AG10803 (cell line): ENCODE results near the gene ACER2.
"Not testable (repeated sequence)": the region's sequence is repeated elsewhere in the genome, so short reads cannot be mapped to it uniquely, and the experiment has no call there.

Source experiments
- DNase-seq: peaks from one replicate; pipeline ENCODE4 v3.0.0; 2010; ENCODE audit warnings: low read depth
- H3K4me3 ChIP-seq: 2 replicates; pipeline ENCODE4 v1.5.1; 2011; ENCODE audit warnings: mild to moderate bottlenecking, low read length, control low read depth
- CTCF ChIP-seq: conservative IDR thresholded peaks from 2 replicates; pipeline ENCODE4 v1.5.1; 2011; ENCODE audit warnings: mild to moderate bottlenecking, low read length, control low read depth, inconsistent platforms

The ACER2 gene

GRCh38 chr9:19378164-19378563 lies 30.6 kb upstream of the ACER2 start:
- no peak for TF ChIP-seq CTCF
- peak overlapping the region; percentile 94 for H3K4me3 ChIP-seq
- peak; percentile 8 for DNase-seq

DNA sequence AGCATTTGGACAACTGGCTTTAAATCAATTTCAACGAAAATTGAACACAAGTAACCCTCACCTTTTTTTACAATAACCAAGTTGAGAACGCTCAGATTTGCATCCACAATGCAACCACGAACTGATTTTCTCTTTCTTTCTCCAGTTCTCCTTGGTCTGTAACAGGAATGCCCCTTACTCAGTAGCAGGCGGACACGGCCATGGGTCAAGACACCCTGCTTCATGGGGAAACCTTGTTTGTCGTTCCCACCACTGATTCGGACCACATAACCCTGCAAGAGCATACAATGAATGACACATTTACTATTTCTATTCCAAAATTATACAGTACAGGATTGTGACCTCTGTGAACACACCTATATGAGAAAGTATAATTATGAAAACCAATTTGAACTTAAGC lies 30.2 kb upstream of the ACER2 start:
- DNase-seq: no peak
- no peak for TF ChIP-seq CTCF

DNA sequence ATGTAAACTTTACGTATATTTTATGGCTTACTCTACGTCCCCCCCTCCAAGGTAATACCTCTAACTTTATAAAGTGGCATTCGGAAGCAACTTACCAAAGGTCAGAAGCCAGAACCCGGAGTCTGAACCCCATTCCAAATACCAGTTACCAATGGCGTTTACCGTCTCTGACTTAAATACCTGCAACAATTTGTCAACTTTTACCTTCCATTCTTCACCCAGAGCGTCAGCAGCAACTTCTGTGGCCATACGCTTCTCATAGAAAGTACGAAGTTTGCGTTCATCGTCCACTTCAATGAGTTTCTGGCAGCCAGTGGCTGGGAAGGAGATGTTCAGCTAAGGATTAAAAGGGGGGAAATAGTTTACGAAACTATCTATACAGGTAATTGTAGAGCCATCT lies 29.5 kb upstream of the ACER2 start:
- no peak for DNase-seq
- peak overlapping the region; percentile 94 for H3K4me3 ChIP-seq
- TF ChIP-seq CTCF: no peak

More for the DNA sequence above, 30.2 kb upstream of the ACER2 start:
- H3K4me3 ChIP-seq: peak overlapping the region; percentile 94

GRCh38 chr9:19379697-19380046 lies 29.1 kb upstream of the ACER2 start:
- DNase-seq: peak; percentile 30
- TF ChIP-seq CTCF: no peak

DNA sequence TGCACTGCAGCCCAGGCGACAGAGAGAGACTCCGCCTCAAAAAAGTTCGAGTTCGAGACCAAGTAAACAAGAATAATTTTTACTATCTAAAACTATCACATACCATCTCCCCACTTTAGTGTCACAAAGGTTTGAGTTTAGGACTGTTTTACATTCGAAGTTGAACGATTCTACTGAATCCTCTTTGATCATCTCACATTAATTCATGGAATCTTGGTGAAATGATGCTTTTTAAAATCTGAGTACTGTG lies 28.1 kb upstream of the ACER2 start:
- no peak for DNase-seq
- peak overlapping the region; percentile 94 for H3K4me3 ChIP-seq
- no peak for TF ChIP-seq CTCF

More at GRCh38 chr9:19379697-19380046, 29.1 kb upstream of the ACER2 start:
- H3K4me3 ChIP-seq: peak overlapping the region; percentile 94

- TF ChIP-seq CTCF: no peak
- no peak for DNase-seq
- no peak overlapping the region for H3K4me3 ChIP-seq
These were observed 27.2 kb upstream of the ACER2 start for GRCh38 chr9:19381656-19382055.

- not testable (repeated sequence) for H3K4me3 ChIP-seq, DNase-seq
These were observed 23.6 kb upstream of the ACER2 start for GRCh38 chr9:19385212-19385611.

DNA sequence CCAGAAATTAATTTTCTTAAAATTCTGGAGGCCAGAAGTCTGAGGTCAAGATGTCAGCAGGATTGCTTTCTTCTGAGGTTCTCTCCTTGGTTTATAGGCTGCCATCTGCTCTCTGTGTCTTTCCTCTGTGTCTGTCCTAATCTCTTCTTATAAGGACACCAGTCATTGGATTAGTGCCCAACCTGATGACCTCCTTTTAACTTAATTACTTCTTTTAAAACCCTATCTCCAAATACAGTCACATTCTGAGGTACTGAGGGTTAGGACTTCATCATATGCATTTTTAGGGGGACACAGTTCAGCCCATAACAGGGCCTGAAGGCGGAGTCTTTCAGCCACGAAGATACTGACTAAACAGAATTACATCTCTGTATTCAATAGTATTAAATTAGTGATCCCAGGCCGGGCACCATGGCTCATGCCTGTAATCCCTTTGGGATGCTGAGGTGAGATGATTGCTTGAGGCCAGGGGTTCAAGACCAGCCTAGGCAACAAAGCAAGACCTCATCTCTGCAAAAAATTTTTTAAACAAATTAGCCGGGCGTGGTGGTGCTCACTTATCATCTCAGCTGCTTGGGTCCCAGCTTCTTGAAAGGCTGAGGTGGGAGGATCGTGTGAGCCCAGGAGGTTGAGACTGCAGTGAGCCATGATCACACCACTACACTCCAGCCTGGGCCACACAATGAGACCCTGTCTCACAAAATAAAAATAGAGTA lies 22.9 kb upstream of the ACER2 start:
- TF ChIP-seq CTCF: no peak
- H3K4me3 ChIP-seq: no peak overlapping the region
- no peak for DNase-seq
